IPS-20b (cell line): ENCODE data around the gene NPFF.

Source experiments
- H3K27ac ChIP-seq: one replicate; pipeline ENCODE4 v1.5.1; 2013; ENCODE audit warnings: low read length
- H3K27me3 ChIP-seq: 2 replicates; pipeline ENCODE4 v1.6.1; 2013; ENCODE audit warnings: mild to moderate bottlenecking, low read length, inconsistent platforms; ENCODE audit not compliant: insufficient read depth
- H3K36me3 ChIP-seq: 2 replicates; pipeline ENCODE4 v1.6.1; 2013; ENCODE audit warnings: low read depth, mild to moderate bottlenecking, inconsistent platforms, low read length, moderate library complexity; ENCODE audit not compliant: insufficient read depth
- H3K4me1 ChIP-seq: 2 replicates; pipeline ENCODE4 v1.6.1; 2013; ENCODE audit warnings: mild to moderate bottlenecking, control low read depth, inconsistent platforms, low read length, moderate library complexity; ENCODE audit not compliant: insufficient read depth
- H3K4me3 ChIP-seq: 2 replicates; pipeline ENCODE4 v1.5.1; 2013; ENCODE audit warnings: mild to moderate bottlenecking, low read length, inconsistent platforms
- H3K9ac ChIP-seq: 2 replicates; pipeline ENCODE4 v1.6.1; 2013; ENCODE audit warnings: low read depth, mild to moderate bottlenecking, inconsistent platforms, low read length, moderate library complexity
- H3K9me3 ChIP-seq: 2 replicates; pipeline ENCODE4 v1.6.1; 2013; ENCODE audit warnings: mild to moderate bottlenecking, low read depth, low read length, inconsistent platforms; ENCODE audit not compliant: insufficient read depth

Gene NPFF

GRCh38 chr12:53500776-53501614 is 6.3 kb downstream of the NPFF start, which contains the start of gene TARBP2:
Gene TARBP2, plus strand, starts transcription at chr12:53501283. Its CDS starts 126 bp downstream, at chr12:53501409.
- Histone ChIP-seq H3K27ac (peak within 1 kb of the TSS; percentile 98), H3K4me1 (peaks cover 25% of the 10 kb centered on the region), H3K9me3 (no peaks in the 10 kb centered on the region), H3K9ac (peak within 1 kb of the TSS; percentile 94), H3K36me3 (peaks cover 33% of the 10 kb centered on the region), H3K27me3 (no peaks in the 10 kb centered on the region), H3K4me3 (peak within 1 kb of the TSS; percentile 79)

DNA sequence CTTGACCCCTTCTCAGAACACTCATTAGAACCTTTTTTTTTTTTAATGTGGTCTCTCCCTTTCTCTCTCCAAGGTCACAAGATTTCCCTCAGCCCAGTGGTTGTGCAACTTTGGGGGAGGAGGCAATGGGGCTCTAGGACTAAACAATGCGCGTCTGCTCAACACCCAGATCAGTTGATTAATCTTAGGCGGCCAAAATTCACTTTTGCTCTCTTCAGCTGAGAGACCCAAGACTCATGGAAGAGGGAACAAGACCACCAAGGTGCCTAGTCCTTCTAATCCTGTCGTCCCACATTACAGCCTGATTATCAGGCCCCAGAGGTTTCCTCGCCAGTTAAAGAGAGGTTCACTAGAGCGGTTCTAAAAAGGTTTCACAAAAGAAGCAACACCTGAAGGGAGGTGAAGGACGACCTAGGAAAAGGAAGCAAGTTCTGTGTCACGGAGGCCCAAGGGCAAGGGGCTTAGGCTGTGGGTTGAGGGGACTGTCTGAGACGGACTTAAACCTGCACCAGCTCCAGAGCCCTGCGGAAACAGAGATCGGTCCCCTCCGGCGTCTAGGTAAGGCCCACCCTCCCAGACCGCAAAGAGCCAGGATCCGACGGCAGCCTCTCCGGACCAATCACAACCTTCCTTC is 7.0 kb downstream of the NPFF start:
- H3K4me1 ChIP-seq = peaks cover 30% of the 10 kb centered on the region
- no peaks in the 10 kb centered on the region for H3K27me3 ChIP-seq
- H3K9ac ChIP-seq = peak overlapping the region; percentile 86; the same call in 1 of the 2 replicates
- H3K36me3 ChIP-seq = peaks cover 26% of the 10 kb centered on the region
- peak overlapping the region; percentile 79 for H3K4me3 ChIP-seq
- H3K9me3 ChIP-seq = no peaks in the 10 kb centered on the region
- H3K27ac ChIP-seq = peak overlapping the region; percentile 72

- Histone ChIP-seq H3K4me1 (peaks cover 30% of the 10 kb centered on the region), H3K9me3 (no peaks in the 10 kb centered on the region)
These were observed 7.8 kb downstream of the NPFF start, which contains the start of gene MAP3K12 for GRCh38 chr12:53499266-53500141. Gene MAP3K12, minus strand, starts transcription at chr12:53499458. Its CDS starts 12,067 bp downstream, at chr12:53487391.

DNA sequence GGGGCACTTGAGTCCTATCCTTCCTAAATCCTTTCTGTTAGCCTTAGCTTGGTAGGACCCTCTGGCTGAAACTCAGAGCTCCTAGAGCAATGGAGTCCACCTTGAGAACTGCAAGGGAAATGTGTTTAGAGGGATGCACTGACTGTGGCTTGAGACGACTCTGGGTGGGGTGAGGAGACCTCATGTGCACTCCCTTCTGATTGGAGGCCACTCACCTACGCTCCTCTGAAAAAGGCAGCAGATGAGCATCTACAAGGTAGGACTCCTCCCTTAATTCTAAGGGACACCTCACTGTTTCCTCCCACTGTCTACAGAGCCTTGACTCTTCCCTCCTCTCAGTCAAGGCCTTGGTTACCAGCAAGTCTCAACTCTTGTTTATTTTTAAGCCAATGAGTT is 9.1 kb downstream of the NPFF start:
- Histone ChIP-seq H3K4me1 (peaks cover 42% of the 10 kb centered on the region), H3K27ac (peak overlapping the region; percentile 66), H3K36me3 (peaks cover 5% of the 10 kb centered on the region), H3K27me3 (no peaks in the 10 kb centered on the region), H3K9me3 (no peaks in the 10 kb centered on the region), H3K4me3 (peak overlapping the region; percentile 79), H3K9ac (peak overlapping the region; percentile 50; the same call in 1 of the 2 replicates)

More at GRCh38 chr12:53499266-53500141, 7.8 kb downstream of the NPFF start, which contains the start of gene MAP3K12:
- H3K4me3 ChIP-seq = peak within 1 kb of the TSS; percentile 79
- peaks cover 18% of the 10 kb centered on the region for H3K36me3 ChIP-seq
- H3K9ac ChIP-seq = peak within 1 kb of the TSS; percentile 86; the same call in 1 of the 2 replicates
- H3K27ac ChIP-seq = peak within 1 kb of the TSS; percentile 84
- no peaks in the 10 kb centered on the region for H3K27me3 ChIP-seq

GRCh38 chr12:53497461-53497860 is 9.8 kb downstream of the NPFF start:
- Histone ChIP-seq H3K27ac (no peak overlapping the region), H3K4me3 (no peak overlapping the region), H3K36me3 (no peaks in the 10 kb centered on the region), H3K9me3 (no peaks in the 10 kb centered on the region), H3K4me1 (peaks cover 42% of the 10 kb centered on the region), H3K9ac (0 out of 2 replicates have a peak overlapping the region, but pooled peaks have one; percentile 50), H3K27me3 (no peaks in the 10 kb centered on the region)

DNA sequence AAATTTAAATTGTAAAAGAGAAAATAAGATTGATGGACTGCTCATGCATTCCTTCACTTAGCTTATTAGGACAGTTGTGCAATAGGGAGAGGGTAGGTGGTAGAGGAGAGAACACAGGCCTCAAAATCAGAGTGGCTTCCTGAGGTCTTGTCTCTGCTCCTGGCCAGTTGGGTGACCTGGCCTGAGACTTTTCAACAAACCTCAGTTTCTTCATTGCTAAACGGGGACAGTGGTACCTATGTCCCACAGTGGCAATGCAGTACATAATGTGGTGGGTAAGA is 10.6 kb downstream of the NPFF start:
- H3K4me1 ChIP-seq = peaks cover 40% of the 10 kb centered on the region
- H3K4me3 ChIP-seq = no peak overlapping the region
- no peak overlapping the region for H3K9ac ChIP-seq
- no peaks in the 10 kb centered on the region for H3K27me3 ChIP-seq
- H3K27ac ChIP-seq = no peak overlapping the region
- H3K36me3 ChIP-seq = no peaks in the 10 kb centered on the region
- no peaks in the 10 kb centered on the region for H3K9me3 ChIP-seq

GRCh38 chr12:53495903-53496751 is 11.2 kb downstream of the NPFF start:
- Histone ChIP-seq H3K36me3 (no peaks in the 10 kb centered on the region), H3K9ac (peak overlapping the region; percentile 3; the same call in 1 of the 2 replicates), H3K4me1 (peaks cover 38% of the 10 kb centered on the region; the same call in 1 of the 2 replicates), H3K4me3 (0 out of 2 replicates have a peak overlapping the region, but pooled peaks have one; percentile 0), H3K9me3 (no peaks in the 10 kb centered on the region), H3K27me3 (no peaks in the 10 kb centered on the region), H3K27ac (no peak overlapping the region)

- peaks cover 35% of the 10 kb centered on the region; the same call in 1 of the 2 replicates for H3K4me1 ChIP-seq
- peak overlapping the region; percentile 59 for H3K27ac ChIP-seq
- H3K36me3 ChIP-seq = no peaks in the 10 kb centered on the region
- no peaks in the 10 kb centered on the region for H3K27me3 ChIP-seq
- no peaks in the 10 kb centered on the region for H3K9me3 ChIP-seq
- peak overlapping the region; percentile 74 for H3K4me3 ChIP-seq
- H3K9ac ChIP-seq = peak overlapping the region; percentile 77
These were observed 13.5 kb downstream of the NPFF start for GRCh38 chr12:53493610-53494391.

- Histone ChIP-seq H3K9ac (peak overlapping the region; percentile 77), H3K36me3 (no peaks in the 10 kb centered on the region), H3K4me1 (peaks cover 29% of the 10 kb centered on the region; the same call in 1 of the 2 replicates), H3K27ac (peak overlapping the region; percentile 59), H3K9me3 (no peaks in the 10 kb centered on the region), H3K27me3 (no peaks in the 10 kb centered on the region), H3K4me3 (peak overlapping the region; percentile 74)
These were observed 14.3 kb downstream of the NPFF start for GRCh38 chr12:53492830-53493609.
